Glomerular visceral epithelial cell (primary cell): ENCODE data around the gene TMCO4.
"Not testable (repeated sequence)": the region's sequence is repeated elsewhere in the genome, so short reads cannot be mapped to it uniquely, and the experiment has no call there.

ENCODE experiments used
- DNase-seq: peaks from one replicate; pipeline ENCODE4 v3.0.0-alpha.2; 2016; ENCODE audit errors: extremely low spot score

Gene TMCO4

DNA sequence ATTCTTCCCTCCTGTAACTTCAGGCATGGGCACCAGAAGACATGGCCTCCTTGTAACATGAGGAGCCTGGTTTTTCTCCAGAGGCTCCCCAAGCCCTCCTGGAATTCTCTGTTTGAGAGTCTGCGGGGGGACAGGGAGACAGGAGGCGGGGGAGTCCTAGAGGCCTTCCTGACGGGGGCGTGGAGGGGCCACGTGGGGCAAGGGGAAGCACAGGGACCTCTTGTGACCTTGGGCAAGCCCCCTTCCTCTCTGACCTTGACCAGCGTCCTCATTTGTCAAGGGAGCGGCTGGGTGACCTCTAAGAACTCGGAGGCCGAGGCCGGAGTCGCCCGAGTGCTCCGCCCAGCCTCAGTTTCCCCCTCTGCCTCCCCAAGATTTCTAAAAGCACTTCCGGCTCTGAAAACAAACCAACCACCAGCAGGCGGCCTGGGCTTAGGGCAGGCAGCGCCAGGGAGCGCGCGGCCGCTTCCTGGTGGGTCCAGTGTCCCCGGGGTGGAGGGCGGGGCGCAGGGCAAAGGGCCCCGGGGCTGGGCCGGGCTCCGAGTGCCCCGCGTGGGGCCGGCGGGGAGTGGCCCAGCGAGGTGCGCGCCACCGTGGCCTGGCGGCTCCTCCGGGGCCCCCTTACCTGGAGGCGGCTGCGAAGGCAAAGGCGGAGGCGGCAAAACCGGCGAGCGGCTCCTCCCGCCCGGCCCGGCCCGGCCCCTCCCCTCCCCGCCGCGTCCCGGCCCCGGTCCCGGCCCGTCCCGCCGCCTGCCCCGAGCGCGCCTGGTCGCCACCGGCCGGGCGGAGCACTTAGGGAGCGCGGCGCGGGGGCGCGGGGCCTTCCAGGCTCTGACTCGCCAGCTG lies at the start of gene TMCO4:
Gene TMCO4 (minus strand): TSS at position 687 of the 846 bp plus-strand sequence. CDS start 19,158 bp downstream, outside the sequence.
- peak; percentile 69 for DNase-seq

DNA sequence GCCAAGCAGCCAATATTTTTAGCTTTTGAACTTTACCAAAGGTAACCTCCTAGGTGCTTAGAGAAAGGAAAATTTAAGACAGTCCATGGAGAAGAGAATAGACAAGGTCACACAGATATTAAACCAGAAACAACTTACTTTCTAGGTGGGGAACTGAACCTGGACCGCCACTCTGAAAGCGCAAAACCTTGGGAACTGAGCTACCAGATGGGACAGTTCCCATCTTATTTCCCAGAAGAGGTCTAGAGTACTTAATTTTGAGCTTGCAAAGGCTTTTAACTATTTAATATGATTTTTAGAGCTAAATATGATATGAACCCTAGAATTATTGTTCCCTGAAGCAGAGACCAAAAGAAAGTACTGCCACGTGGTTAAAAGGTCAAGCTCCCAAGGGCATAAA lies 49.6 kb upstream of the TMCO4 start:
- DNase-seq, result not testable (repeated sequence)

DNA sequence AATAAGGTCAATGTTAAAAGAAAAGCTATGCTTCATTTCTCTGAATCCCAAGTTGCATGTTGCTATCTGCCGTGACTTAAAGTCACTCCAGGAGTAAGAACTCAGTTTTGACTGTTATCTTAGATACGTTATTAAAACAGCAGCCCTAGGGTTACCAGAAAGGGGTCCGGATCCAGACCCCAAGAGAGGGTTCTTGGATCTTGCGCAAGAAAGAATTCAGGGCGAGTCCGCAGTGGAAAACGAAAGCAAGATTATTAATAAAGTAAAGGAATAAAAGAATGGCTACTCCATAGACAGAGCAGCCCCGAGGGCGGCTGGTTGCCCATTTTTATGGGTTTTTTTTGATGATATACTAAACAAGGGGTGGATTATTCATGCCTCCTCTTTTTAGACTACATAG lies 47.6 kb upstream of the TMCO4 start:
- not testable (repeated sequence) for DNase-seq

DNA sequence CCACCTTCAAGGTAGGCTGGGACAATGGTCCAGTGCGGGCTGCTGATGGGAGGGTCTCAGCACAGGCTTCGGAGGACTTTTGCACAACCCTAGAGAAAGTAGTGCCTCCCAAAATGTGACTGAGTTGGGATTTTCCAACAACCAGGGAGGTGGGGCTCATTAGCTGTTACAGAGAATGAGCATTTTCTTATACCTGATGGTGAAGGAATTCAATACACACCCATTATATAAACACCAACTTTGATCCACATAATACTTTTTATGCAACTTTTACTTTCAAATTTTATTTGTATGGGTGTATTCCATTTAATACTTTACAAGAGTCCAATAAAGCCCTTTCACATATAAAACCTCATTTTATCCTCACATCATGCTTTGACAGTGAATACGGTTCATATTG lies 46.6 kb upstream of the TMCO4 start:
- DNase-seq, result no peak

DNA sequence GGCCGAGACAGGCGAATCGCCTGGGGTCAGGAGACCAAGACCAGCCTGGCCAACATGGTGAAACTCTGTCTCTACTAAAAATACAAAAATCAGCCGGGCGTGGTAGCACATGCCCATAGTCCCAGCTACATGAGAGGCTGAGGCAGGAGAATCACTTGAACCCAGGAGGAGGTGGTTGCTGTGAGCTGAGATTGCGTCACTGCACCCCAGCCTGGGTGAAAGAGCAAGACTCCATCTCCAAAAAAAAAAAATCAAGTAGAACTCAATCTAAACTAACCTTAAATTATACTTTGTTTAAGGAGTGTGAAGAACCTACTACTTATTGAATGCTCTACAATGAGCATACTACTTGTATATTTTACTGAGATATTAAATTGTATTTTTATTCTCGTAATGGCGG lies 45.8 kb upstream of the TMCO4 start:
- DNase-seq, result no peak

DNA sequence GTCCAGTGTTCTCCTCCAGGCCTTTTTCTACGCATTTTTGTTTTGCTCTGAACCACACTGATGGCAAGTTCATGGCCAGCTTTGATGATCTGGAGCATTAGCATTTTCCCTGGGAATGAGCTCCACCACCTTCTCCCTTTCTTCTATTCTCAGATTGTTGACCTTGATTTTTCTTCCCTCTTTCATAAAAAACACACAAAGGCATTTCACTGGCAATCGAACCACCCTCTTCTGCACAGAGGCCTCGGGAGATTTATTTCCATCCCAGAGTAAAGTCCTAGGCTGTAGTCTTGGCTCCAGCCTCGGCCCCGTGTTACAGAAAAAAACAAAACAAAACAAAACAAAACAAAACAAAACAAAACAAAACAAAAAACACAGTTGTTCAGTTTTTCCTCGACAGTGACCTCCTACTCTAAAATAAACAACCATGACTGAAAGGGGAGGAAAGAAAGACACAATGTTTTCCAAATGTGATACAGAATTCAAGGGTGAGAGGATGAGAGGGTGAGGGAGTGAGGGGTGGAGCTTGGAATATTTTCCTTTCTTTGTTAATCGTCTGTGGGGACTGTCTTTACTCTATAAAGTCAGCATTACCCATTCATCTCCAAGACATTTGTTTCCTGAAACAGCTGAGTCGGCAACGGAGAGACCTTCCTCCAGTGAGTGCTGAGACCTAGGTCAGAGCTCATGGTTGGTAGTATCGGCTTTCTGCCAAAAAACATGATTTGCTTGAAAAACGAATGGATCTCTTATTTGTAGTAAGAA lies 45.2 kb upstream of the TMCO4 start:
- DNase-seq, result no peak

DNA sequence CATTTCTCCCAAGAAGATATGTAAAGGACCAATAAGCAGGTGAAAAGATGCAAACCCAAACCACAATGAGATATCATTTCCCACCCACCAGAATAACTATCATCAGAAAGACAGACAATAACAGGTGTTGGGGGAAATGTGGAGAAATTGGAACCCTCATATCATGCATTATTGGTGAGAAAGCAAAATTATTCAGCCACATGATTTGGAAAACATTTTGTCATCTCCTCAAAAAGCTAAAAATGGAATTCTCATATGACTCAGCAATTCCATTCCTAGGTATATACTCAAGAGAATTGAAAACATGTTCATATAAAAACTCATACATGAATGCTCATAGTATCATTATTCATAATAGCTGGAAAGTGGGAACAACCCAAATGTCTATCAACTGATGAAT lies 40.5 kb upstream of the TMCO4 start:
- DNase-seq, result no peak

DNA sequence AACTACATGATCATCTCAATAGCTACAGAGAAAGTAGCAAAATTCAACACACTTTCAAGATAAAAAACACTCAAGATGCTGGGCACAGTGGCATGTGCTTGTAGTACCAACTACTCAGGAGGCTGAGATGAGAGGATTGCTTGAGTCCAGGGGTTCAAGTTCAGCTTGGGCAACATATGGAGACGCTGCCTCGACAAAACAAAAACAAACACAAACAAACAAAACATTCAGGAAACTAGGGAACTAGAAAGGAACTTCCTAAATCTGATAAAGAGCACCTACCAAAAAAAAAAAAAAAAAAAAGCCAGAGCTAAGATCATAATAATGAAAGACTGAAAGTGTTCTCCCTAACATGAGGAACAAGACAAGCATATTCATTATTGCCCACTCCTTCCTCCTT lies 38.1 kb upstream of the TMCO4 start:
- no peak for DNase-seq

DNA sequence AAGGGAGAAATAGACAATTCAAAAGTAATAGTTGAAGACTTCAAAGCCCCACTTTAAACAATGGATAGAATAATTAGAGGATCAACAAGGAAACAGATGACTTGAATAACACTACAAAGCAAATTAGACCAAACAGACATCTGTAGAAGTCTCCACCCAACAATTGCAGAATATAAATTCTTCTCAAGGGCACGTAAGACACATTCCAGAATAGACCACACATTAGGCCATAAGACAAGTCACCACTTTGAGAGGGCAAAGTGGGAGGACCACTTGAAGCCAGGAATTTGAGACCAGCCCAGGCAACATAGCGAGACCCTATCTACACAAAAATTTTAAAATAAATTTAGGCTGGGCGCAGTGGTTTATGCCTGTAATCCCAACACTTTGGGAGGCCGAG lies 35.9 kb upstream of the TMCO4 start:
- DNase-seq, result no peak

DNA sequence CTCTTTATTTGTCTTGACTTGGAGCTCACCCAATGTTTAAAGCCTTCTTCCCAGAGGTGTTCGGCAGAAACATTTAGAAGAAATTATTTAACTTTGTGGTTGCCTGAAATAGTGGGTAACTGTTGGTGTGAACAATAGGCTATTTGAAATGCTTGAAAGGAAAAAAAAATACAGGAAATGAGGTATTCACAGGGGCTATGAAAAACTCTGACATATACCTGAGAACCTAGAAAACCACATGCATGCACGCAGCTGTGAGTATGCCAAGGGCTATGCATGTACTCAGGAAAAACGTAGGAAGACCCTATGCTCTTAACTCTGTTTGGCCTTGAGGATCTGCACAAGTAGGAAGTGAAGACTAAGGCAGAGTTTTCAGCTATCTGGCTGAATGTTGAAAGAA lies 31.7 kb upstream of the TMCO4 start:
- no peak for DNase-seq

DNA sequence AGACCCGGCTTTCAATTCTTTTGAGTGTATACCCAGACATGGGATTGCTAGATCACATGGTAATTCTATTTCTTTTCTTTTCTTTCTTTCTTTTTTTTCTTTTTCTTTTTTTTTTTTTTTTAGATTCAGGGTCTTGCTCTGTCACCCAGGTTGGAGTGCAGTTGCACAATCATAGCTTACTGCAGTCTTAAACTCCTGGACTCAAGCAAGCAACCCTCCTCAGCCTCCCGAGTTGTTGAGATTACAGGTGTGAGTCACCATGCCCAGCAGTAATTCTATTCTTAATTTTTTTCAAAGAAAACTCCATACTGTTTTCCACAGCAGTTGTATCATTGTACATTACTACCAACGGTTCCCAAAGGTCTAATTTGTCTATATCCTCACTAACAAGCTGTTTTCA lies 28.8 kb upstream of the TMCO4 start:
- no peak for DNase-seq

DNA sequence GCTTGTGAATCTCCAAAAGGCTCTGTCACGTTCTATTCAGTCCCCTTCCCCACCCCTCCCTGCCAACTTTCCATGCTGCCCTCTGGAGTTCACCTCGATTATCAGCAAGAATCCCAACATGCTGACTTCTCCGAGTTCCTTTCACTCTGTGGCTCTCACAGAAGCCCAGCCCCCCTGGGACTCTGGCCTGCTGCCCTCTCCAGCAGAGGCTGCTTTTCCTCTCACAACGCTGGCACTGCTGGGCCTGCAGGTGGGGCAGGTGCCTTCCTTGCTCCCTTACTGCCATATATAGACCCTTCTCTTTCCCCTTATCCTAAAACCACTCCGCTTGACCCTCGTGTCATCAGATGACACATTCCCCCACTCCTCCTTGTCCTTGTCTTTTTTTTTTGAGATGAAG lies 25.6 kb upstream of the TMCO4 start:
- DNase-seq, result no peak

DNA sequence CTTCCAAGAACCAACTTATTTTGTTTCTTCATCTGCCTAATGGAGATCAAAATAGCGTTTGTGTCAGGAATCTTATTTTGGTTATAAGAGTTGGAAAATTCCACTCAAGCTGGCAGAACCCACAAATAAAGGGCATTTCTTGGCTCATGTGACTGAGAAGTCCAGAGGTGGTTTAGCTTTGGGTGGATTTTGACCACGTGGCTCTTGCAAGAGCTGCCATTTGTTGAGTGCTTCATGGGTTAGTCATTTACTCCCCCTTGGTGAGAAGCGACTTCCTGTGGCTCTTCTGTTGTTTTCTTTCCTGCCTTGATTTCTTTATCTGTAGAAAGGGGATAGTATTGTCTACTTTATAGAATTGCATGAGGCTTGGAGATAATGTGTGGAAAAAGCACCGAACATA lies 24.8 kb upstream of the TMCO4 start:
- no peak for DNase-seq

DNA sequence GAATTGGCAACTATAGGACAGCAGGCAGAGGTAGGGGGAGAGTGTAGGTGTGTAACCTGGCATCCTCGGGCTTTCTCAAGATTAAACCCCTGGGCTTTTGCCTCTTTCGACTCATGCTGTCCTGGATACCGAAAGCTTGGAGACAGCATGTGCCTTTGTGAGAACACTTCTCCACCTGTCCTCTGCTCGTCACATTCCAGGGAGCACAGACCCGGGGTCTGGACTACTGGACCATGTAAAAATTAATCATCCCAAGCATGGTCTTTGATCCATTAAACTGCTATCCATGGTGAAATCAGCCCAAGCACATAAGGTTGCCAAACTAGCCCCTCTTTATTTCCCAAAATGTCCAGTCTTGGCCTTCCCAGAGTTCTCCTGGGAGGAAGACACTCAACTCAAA lies 24.3 kb upstream of the TMCO4 start:
- no peak for DNase-seq

DNA sequence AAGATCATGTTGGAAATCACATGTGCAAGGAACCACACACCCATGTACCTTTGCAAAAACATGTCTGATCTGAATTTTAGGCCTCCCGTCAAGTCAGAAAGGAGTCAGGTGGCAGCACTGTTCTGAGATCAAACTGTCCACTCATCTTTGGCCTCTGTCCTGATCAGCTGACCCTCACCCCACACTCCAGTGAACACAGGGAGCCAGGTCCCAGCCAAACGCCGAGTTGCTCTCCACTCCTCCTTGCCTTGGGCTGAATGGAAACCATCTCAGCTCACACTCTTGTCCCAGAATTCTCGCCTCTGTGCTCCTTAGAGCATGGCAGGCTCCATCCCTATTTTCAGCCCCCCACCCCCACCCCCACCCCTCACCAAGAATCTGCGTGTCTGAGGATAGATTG lies 20.0 kb upstream of the TMCO4 start:
- no peak for DNase-seq

DNA sequence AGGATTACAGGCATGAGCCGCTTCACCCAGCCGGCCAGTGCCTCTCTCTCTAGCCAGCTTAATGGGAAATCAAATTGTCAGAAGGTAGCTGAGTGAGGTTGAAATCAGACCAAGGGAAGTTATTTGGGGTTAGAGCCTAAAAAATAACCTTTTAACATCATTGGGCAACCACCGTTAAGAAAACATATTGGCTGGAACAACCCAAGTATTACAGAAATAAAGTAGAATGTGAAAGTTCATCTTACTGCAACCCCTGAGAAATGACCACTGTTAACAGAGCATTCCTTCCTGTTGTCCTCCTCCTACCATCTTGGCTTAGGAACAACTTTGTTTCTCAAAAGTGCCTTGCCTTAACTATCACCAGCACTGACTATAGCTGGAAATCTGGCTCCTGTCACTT lies 18.6 kb upstream of the TMCO4 start:
- no peak for DNase-seq

DNA sequence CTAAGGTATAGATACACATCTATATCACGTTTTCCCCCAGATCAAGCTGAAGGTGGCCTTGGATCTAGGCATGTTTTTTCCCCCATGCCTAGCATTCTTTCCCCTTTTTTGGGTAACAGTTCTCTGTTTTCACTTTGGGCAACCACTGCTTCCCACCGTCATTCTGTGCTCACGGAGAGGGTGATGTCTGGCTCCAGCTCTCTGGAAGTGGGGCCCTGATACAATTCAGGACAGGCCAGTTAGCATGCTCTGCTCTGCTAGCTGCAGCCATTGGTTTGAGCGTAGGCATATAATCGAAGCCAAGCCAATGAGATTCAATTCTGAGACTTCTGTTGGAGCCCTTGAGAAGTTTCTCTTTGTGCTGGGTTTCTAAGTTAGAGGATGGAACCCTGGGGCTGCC lies 17.4 kb upstream of the TMCO4 start:
- DNase-seq, result no peak

DNA sequence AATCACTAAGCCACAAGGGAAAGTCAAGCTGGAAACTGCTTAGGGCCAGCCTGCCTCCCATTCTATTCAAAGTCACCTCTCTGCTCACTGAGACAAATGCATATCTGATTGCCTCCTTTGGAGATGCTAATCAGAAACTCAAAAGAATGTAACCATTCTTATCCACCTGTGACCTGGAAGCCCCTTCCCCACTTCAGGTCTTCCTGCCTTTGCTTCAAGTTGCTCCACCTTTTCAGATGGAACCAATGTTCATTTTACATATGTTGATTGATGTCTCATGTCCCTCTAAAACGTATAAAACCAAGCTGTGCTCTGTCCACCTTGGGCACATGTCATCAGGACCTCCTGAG lies 17.0 kb upstream of the TMCO4 start:
- not testable (repeated sequence) for DNase-seq

DNA sequence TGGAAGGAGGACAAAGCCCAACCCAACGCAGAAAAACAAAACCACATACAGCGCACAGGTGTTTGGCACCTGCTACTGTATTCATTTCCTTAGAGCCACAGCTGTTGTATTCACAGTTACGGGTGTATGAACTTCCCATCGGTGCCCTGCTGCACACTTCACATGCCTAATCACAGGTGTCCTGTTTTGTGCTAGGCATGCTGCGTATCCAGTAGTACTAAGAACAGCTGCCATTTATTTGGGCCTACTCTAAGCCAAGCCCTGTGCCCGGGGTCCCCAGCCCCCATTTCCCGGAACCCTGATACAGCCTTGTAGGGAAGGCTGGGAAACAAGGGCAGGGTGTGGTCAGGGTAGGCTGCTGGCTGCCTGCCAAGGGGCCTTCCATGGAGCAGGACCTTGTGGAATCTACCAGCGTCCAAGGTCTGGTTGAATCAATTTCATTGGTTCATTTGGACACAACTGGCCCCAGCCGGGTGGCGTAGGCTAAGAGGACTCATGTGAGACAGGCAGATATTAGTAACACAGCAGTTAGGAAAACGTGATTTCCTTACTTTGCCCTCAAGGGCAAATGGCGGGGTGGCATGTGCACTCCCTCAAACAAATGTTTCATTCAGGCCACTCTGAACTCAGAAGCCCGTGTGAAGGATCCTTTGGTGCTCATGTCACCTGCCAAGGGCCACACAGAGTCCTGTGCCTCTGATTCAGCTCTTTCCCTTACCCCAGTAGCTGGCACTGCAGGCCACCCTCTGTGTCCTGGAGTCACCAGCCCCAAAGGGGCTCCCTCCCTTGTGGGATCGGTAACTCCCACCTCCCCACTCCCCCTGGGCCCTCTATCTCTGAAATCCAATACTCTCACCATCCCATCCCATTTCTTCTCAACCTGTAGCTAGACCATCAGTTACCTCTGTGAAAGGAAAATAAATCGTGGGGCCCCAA lies 16.4 kb upstream of the TMCO4 start:
- no peak for DNase-seq

DNA sequence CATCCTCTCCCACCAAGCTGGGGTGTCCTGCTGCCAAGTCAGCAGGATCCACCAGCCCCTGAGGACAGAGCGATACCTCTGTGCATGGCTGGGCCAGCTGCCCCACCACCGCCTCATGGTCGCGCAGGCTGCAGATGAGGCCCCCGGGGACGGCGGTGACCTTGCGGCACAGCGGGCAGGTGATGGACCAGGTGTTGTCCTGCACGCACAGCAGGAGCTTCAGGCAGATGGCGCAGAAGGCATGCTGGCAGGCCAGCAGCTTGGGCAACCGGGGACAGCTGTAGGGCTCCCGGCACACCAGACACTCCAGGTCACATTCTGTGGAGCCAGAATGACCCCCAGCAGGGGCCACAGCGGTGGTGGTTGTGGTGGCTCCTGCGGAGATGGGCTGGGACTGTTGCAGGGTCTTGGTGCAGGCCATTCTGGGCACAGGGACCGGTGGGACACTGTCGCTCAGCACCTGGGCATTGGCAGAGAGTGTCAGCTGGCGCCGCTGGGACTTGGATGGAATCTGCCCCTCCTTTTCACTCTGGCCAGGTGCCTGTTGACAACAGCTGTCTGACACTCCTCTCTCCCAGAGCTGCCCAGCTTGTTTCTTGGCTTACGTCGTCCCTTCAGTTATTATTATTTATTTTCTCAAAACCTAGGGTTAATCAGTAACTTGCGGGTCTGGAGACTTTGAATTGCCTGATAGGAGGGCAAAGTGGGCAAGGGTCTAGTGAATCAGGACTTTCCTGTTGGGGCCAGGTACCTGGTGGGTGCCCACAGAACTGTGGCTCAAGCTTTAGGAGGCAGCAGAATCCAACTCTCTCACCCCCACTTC lies 15.2 kb upstream of the TMCO4 start, which contains the start of gene RNF186:
Gene RNF186 (minus strand): TSS at position 603 of the 823 bp plus-strand sequence. CDS start 182 bp downstream, at position 421.
- DNase-seq, result no peak

DNA sequence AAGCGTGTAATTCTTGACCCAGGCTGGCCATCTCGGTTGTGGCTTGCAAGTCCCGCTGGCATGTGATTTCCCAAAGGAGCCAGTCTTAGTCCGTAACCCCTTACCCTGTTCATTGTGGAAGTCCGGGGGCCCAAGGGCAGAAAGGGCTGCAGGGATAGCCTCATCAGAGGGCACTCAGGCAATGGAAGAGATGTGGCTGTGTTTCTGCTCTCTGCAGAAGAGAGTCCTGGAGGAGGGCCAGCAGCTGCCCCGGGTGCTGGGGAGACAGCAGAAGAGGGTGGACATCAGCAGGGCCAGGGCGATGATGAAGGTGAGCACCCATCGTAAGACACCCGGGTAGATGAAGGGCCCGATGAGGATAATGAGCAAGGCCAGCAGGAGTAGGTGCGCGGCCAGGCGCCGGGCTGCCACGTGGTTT lies 14.5 kb upstream of the TMCO4 start:
- DNase-seq, result no peak
